Lower leg skin (tissue), 3 donors: ENCODE measurements around the gene MELK.

Experiments
- POLR2A ChIP-seq, 2 donors: fragments of 450-650 bp; IDR thresholded peaks; one replicate each; pipeline ENCODE4 v1.6.1; 2016 to 2017; ENCODE audit warnings: antibody characterized with exemption in 2 of 2, mild to moderate bottlenecking in 1 of 2, moderate library complexity in 1 of 2
- TF ChIP-seq, protein P1 (sequence below), 3 donors: fragments of 450-650 bp; IDR thresholded peaks; one replicate each; pipeline ENCODE4 v1.5.1; 2016; ENCODE audit warnings: antibody characterized with exemption in 3 of 3, mild to moderate bottlenecking in 3 of 3, moderate library complexity in 2 of 3

DNA sequence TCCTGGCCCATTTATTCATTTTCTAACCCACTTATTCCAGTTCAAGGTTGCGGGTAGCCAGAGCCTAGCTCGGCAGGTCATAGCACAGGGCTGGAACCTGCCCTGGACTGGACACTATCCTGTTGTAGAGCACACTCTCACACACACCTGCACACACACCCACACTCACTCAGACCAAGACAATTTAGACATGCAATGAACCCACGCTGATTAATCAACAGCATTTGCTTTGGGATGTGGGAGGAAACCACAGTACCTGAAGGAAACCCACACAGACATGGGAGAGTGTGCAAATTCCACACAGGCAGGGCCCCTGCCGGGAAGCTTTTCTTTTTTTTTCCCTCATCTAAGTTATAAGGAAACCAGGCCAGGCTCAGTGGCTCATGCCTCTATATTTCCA is 34.8 kb upstream of the MELK start:
- TF ChIP-seq, protein P1, sequence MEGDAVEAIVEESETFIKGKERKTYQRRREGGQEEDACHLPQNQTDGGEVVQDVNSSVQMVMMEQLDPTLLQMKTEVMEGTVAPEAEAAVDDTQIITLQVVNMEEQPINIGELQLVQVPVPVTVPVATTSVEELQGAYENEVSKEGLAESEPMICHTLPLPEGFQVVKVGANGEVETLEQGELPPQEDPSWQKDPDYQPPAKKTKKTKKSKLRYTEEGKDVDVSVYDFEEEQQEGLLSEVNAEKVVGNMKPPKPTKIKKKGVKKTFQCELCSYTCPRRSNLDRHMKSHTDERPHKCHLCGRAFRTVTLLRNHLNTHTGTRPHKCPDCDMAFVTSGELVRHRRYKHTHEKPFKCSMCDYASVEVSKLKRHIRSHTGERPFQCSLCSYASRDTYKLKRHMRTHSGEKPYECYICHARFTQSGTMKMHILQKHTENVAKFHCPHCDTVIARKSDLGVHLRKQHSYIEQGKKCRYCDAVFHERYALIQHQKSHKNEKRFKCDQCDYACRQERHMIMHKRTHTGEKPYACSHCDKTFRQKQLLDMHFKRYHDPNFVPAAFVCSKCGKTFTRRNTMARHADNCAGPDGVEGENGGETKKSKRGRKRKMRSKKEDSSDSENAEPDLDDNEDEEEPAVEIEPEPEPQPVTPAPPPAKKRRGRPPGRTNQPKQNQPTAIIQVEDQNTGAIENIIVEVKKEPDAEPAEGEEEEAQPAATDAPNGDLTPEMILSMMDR (IDR thresholded peaks at IDR 0.05), result no peak
- no peak for TF ChIP-seq POLR2A (IDR thresholded peaks at IDR 0.05)
